Measurements from ENCODE around the gene GDPD5.

The GDPD5 gene

GRCh38 chr11:75487365-75487764, 38.4 kb downstream of the GDPD5 start:
- no peak for DNase-seq

GRCh38 chr11:75485742-75486141, 40.0 kb downstream of the GDPD5 start:
- DNase-seq, result no peak

DNA sequence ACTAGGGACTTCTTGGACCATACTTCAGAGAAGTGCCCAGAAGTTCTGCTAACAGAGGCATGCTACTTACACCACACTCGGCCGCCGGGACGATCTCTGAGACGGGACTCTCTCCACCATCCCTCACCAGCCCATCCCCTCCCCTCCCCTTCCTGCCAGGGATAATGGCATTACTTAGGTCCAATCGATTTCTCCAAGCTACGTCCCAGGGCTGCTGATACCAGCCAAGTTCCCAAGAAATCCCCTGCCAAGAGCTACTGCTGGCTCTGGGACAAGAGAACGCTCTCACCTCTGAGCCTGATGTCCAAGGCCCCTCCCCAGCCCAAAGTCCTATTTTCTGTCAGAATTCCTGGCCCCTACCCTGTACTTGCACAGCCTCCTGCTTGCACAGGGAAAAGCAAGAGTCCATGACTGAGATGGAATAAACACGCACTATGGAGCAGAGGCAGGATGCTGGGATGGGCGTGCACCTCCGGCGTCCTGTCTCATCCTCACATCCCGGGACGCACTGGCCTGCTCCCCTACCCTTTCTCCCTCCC, 42.7 kb downstream of the GDPD5 start:
- no peak for DNase-seq

GRCh38 chr11:75481922-75482606, 43.7 kb downstream of the GDPD5 start:
- no peak for DNase-seq

DNA sequence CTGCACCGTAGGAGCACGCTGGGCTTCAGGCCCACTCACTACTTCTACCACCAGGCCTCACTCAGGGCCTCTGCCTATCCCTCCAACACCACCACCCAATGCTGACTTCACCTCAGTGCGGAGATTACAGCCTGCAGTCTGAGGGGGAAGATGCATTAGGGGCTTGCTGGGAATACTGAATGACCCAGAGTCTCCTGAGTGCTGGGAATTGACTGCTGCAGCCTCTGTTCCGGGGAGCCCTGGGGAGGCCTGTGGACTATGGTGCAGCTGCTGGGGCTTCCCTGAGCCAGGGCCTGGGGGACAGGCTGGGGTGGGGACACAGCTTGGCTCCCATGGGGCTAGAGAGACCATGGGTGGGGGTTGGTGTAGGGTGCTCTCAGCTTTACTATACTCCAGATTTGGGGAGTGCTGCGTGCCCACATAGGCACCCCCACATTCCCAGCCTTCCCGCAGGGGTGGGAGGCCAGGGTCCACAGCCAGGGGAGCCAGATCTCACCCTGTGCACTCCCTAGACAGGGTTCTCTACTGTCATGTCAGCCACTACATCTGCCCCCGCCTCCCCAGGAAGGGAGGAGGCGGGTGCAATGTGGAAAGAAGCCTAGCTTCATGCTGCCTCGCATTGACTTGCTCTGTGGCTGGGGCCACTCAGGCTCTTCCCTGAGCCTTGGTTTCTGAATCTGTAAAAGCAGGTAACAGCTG, 44.4 kb downstream of the GDPD5 start:
- no peak for DNase-seq

GRCh38 chr11:75480185-75481175, 45.3 kb downstream of the GDPD5 start:
- DNase-seq, result no peak

DNA sequence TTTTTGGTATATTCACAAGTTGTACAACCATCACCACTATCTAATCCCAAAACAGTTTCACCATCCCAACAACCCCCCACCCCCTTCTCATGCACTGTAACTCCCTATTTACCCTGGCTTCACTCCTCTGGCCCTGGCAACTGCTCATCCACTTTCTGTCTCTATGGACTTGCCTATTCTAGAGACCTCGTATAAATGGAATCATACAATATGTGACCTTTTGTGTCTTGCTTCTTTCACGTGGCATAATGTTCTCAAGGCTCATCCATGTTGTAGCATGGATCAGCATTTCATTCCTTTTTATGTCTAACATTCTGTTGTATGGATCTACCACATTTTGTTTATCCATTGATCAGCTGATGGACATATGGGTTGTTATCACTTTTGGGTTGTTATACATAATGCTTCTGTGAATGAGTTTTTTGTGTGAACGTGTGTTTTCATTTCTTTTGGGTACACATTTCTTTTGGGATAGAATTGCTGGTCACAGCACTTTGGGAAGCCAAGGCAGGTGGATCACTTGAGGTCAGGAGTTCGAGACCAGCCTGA, 46.1 kb downstream of the GDPD5 start:
- DNase-seq, result no peak

- DNase-seq, result no peak
Observed at GRCh38 chr11:75478783-75479596, 46.8 kb downstream of the GDPD5 start.

DNA sequence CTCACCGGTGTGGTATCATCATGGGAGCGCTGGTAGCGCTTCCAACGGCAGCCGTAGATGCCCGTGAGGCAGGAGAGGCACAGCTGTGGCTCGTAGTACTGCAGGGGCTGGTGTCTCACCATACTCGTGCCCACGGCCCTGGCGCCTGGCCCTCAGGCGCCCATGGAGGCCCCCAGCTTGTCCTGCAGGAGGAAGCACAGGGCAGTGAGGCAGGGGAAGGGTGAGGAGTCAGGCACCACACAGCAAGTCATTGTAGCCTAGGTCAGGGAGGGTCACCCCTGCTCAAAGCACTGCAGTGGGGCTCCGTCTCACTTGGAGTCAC, 48.2 kb downstream of the GDPD5 start:
- DNase-seq, result no peak

DNA sequence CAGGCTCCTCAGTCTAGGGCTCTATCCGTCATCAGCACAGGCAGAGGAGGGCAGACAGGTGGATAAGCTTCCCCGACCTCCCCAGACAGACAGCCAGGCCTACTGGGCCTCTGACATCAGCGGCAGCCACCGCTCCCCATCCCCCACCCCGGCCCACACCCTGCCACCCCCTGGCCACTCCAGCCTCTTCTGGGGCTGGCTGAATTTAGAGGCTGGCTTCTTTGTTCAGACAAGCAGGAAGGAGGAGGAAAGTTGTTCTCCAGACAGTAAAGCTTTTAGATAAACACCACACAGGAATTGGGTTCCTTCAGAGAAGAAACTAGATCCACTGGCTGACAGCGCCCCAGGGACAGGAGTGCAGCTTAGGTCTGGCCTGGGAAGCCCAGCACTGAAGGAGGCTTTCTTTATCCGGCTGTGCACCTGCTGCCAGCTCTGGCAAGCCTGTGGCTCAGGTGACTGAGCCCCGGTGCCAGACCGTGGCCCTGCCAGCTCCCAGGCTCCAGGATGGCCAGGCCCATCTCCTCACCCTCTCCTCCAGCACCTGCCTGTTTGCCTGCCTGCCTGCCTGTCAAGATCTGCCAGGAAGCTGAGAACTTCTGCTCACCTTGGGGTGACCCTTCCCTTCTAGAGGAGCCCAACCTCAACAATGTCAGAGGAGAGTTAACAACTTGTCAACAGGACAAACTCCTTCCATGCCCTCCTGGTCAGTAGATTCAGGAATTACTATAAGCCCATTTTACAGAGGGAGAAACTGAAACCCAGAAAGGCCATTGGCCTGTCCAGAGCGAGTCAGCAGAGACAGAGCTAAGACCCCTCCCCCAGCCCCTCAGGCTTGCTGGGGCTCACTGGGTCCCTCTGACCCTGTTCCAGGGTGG, 48.8 kb downstream of the GDPD5 start:
- DNase-seq, result no peak

DNA sequence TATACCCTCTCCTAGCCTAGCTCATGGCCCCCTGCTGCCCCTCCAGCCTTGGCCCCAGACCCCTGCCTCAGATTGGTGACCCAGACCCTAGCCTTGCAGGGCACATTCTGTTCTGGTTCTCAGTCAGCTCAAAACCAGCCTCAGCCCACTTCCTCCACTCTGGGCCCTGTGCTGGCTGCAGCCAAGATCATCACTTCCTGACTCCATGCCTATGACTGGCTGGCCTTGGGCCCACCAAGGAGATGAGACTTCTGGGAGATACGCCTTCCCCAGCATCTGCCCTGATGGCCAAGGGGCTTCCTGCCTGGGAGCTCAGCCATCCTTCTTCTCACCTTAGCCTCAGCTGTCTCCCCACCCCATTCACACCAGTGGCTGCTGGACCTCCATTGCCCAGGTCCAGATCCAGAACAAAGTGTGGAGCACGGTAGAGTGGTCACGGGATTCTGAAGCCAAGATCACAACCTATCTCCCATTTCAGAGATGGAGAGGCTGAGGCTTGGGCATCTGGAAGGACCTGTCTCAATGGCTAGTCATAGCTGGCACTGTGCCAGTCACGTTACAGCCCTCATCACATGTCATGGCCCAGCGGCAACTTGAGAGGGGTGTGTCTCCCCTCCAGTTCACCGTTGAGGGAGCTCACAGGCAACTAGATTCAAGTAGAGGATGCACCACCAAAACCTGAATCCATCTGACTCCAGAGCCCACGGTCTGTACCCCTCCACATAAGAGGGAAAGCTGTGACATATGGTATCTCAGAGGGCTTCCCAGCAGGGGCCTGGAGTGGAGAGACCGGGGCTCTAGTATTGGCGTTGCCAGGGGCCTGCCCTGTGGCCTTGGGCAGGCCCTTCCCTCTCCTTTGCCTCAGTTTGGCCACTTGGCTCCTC, 49.7 kb downstream of the GDPD5 start:
- peak; percentile 30 for DNase-seq

DNA sequence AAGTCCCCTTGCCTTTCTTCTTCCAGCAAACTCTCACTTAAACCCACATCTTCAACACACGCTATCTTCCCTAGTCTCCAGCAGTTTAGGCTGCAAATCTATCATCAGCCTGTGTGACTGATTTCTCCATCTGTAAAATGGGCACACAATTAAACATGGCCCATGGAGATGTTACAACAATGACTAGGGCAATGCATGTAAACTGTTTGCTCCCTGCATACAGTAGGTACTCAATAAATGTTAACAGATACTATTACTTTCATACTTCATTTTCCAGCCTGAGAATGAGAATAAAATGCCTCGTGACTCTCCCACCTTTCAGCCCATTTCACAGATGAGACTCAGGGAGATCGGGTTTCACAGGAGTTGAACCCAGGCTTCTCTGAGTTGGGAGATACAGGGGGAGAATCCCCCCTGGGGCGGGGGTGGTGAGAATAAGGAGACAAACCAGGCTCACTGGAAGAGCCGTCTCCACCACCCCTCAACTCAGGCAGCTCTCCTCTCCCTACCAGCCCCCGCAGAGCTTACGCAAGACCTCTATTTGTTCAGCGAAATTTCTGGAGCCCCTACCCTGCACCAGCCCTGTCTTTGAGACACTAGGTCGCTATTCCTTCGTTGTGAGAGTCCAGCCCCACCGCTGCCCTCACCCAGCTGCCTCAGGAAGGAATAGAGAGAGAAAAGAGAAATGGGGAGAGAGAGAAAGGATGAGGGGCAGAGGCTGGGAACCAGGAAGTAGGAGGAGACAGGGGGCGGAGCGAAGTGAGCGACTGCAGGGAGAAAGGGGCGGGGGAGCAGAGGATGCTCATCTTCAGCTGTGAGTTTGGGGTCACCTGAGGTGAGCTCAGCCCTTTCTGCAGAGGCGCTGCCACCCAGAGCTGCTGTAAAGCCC, 50.6 kb downstream of the GDPD5 start:
- peak; percentile 34 for DNase-seq

GRCh38 chr11:75474240-75474639, 51.5 kb downstream of the GDPD5 start:
- no peak for DNase-seq

- DNase-seq, result no peak
Observed at GRCh38 chr11:75473684-75474083, 52.1 kb downstream of the GDPD5 start.

DNA sequence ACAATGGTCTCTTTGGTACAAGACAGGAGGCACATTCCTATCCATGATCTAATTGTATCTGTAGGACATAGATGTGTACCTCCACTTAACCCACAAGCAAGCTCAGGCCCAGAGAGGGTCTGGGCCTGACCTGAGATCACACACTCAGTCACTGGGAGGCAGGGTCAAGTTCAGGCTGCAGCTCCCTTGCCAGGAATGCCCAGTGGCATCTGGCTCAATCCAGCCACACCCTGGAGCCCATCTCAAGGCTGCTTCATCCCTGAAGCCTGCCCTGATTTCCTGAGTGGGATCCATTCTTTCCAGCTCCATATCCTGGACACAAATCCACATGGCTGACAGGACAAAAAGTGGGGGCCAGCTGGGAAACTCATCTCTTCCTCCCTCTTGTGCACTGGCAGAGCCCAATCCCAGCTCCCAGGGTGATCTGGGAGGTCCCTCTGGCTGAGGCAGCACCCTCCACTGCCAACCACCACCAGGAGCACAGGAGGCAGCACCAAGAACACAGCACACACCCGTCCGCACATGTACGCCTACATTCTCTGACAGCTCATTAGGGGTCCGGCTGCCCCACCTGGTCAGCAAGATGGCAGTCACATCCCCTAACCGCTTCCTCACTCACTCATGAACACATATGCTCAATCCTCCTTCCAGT, 53.5 kb downstream of the GDPD5 start:
- no peak for DNase-seq

DNA sequence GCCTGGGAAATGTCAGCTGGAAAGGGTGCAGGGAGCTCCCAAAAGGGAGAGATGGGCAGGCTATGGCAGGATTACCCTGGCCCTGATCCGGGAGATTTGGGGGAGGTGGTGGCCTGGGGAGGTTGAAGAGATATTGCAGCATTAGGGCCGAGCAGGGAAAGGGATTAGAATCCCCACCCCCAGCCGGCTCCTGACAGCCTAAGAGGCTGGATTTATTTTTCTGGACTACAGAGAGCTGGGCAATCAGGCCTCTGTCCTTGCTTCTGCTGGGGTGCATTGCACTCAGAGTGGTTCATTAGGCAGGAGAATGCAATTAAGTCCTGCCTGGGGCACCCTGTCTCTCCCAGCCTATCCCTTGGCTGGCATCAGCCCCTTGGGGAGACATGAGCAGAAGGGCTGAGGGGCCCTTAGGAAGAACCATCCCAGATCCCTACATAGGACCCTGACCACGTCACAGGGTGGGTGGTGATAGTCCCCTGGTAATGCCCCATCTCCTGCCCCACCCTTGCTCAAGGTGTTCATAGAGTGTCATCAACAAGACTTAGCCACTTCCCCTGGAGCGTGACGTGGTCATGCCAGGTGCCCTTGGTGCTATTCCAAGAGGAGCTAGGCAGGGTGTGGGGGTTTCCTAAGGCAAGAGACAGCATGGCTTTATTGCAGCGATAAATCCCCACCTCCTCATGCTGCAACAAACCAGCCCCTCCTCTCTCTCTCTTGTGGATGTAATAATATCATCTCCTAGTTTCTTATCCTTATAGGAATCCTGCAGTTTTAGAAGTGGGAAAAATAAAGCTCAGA, 54.4 kb downstream of the GDPD5 start:
- no peak for DNase-seq

GRCh38 chr11:75470476-75471080, 55.2 kb downstream of the GDPD5 start:
- no peak for DNase-seq

Data from NCI-H226 (cell line).